HG02943 (cell line): ENCODE measurements around the gene ASCL3.
"Not testable (repeated sequence)": the region's sequence is repeated elsewhere in the genome, so short reads cannot be mapped to it uniquely, and the experiment has no call there.

Experiments used
- ATAC-seq: cut with Tn5 transposase; IDR thresholded peaks from one replicate; pipeline ENCODE4 v1.9.1; 2021; ENCODE audit warnings: mild to moderate bottlenecking, low read depth, moderate library complexity; ENCODE audit not compliant: unreplicated experiment

The ASCL3 gene

GRCh38 chr11:8942518-8943066 lies at the start of gene ASCL3:
ASCL3 (minus strand) TSS chr11:8943016; CDS start chr11:8938161, 4,855 bp downstream.
- ATAC-seq = no peak

- ATAC-seq = no peak
These were observed 46.6 kb upstream of the ASCL3 start for GRCh38 chr11:8989453-8989852.

- ATAC-seq = no peak
These were observed 45.8 kb upstream of the ASCL3 start for GRCh38 chr11:8988329-8989234.

- ATAC-seq = no peak
These were observed 44.6 kb upstream of the ASCL3 start for GRCh38 chr11:8987446-8987845.

- not testable (repeated sequence) for ATAC-seq
These were observed 44.0 kb upstream of the ASCL3 start for GRCh38 chr11:8986772-8987171.

GRCh38 chr11:8985462-8985861 lies 42.6 kb upstream of the ASCL3 start:
- ATAC-seq = no peak

GRCh38 chr11:8983552-8983951 lies 40.7 kb upstream of the ASCL3 start:
- ATAC-seq = no peak

- ATAC-seq = no peak
These were observed 37.7 kb upstream of the ASCL3 start for GRCh38 chr11:8980485-8980884.

GRCh38 chr11:8979365-8979764 lies 36.5 kb upstream of the ASCL3 start:
- ATAC-seq = not testable (repeated sequence)

GRCh38 chr11:8973121-8973520 lies 30.3 kb upstream of the ASCL3 start:
- ATAC-seq = no peak

- ATAC-seq = no peak
These were observed 29.1 kb upstream of the ASCL3 start for GRCh38 chr11:8971924-8972316.

GRCh38 chr11:8971196-8971923 lies 28.5 kb upstream of the ASCL3 start:
- no peak for ATAC-seq

- no peak for ATAC-seq
These were observed 24.4 kb upstream of the ASCL3 start for GRCh38 chr11:8967184-8967583.

GRCh38 chr11:8964324-8965320 lies 21.8 kb upstream of the ASCL3 start, which contains the start of gene TMEM9B:
TMEM9B (minus strand) TSS chr11:8964442; CDS start chr11:8964313, 129 bp downstream.
- ATAC-seq = peak; percentile 82

- peak; percentile 64 for ATAC-seq
These were observed 20.9 kb upstream of the ASCL3 start for GRCh38 chr11:8963569-8964323.

GRCh38 chr11:8962841-8963240 lies 20.0 kb upstream of the ASCL3 start:
- no peak for ATAC-seq

- ATAC-seq = no peak
These were observed 18.6 kb upstream of the ASCL3 start for GRCh38 chr11:8961401-8961800.

GRCh38 chr11:8959546-8960166 lies 16.8 kb upstream of the ASCL3 start:
- no peak for ATAC-seq

- ATAC-seq = no peak
These were observed 14.0 kb upstream of the ASCL3 start for GRCh38 chr11:8956860-8957259.
